ENCODE results near the gene UNC13D.

Gene UNC13D

GRCh38 chr17:75847614-75848522 lies 3.7 kb upstream of the UNC13D start:
- H3K9me2 ChIP-seq (replicated peaks; ENCODE audit: insufficient read depth, low read length) = no peaks in the 10 kb centered on the region
- H3K9ac ChIP-seq (ENCODE audit: low read length) = no peak overlapping the region
- H3F3A ChIP-seq (ENCODE audit: insufficient read depth) = no peaks in the 10 kb centered on the region
- no peaks in the 10 kb centered on the region for H3K9me3 ChIP-seq (ENCODE audit: insufficient read depth, low read length)
- TF ChIP-seq, protein P1, sequence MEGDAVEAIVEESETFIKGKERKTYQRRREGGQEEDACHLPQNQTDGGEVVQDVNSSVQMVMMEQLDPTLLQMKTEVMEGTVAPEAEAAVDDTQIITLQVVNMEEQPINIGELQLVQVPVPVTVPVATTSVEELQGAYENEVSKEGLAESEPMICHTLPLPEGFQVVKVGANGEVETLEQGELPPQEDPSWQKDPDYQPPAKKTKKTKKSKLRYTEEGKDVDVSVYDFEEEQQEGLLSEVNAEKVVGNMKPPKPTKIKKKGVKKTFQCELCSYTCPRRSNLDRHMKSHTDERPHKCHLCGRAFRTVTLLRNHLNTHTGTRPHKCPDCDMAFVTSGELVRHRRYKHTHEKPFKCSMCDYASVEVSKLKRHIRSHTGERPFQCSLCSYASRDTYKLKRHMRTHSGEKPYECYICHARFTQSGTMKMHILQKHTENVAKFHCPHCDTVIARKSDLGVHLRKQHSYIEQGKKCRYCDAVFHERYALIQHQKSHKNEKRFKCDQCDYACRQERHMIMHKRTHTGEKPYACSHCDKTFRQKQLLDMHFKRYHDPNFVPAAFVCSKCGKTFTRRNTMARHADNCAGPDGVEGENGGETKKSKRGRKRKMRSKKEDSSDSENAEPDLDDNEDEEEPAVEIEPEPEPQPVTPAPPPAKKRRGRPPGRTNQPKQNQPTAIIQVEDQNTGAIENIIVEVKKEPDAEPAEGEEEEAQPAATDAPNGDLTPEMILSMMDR (IDR thresholded peaks at IDR 0.05; ENCODE audit: insufficient read depth, low read length, poor library complexity, severe bottlenecking) = no peak
- no peak for TF ChIP-seq EZH2phosphoT487 (conservative IDR thresholded peaks at IDR 0.05; ENCODE audit: low read length)
- no peaks in the 10 kb centered on the region for H3K36me3 ChIP-seq (ENCODE audit: low read length)
- no peaks in the 10 kb centered on the region for H4K20me1 ChIP-seq (ENCODE audit: low read depth, low read length)
- no peak overlapping the region for H3K4me3 ChIP-seq (ENCODE audit: insufficient read depth, low read length, poor library complexity, severe bottlenecking)
- H3K27ac ChIP-seq (ENCODE audit: low read depth, low read length) = no peak overlapping the region
- H3K27me3 ChIP-seq (ENCODE audit: low read length) = no peaks in the 10 kb centered on the region
- H3K79me2 ChIP-seq (ENCODE audit: insufficient read depth, low read length) = no peaks in the 10 kb centered on the region
- H2AFZ ChIP-seq (ENCODE audit: low read depth, low read length, severe bottlenecking) = no peak overlapping the region
- no peak overlapping the region for H3K4me2 ChIP-seq (ENCODE audit: low read depth, low read length, poor library complexity, severe bottlenecking)

DNA sequence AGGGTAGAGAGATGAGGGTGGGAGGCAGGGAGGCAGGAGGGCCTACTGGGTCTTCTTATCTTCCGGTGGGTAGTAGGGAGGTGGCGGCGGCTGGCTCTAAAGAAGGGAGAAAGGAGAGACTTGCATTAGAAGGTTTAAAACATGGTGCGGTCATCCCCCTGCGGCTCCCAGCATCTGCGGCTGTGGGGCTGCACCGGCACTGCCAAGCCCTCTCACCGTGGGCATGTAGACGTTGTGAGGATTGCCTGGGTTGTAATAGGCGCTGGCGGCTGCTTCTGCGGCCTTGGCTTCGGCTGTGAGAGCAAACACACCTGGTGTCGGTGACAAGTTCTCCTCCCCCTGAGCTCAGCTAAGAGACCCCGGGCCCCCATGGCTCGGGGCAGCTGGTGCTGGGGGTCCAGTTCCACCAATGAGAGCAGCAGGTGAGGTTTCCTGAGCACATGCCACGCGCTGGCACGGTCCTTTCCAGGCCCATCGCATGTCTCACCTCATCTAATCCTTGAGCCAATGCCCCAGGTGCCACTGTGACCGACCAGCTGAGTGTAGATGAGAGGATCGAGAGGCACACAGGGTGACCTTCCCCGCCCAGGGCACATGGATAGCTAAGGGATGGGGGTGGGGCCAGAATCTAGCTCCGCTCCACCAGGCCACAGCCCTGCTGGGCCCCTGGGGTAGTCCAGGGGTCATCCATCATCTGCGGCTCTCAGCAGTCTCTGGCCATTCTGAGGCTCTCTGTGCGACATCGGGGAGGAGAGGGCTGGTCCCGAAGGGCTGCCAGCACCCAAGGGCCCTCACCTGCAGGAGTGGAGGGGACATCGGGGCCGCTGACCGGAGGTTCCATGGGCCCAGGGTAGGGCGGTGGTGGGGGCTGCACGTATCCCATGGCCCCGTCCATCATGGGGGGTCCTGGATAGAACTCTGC lies 2.7 kb upstream of the UNC13D start:
- H4K20me1 ChIP-seq (ENCODE audit: low read depth, low read length) = no peaks in the 10 kb centered on the region
- H3K9ac ChIP-seq (ENCODE audit: low read length) = no peak overlapping the region
- no peaks in the 10 kb centered on the region for H3K36me3 ChIP-seq (ENCODE audit: low read length)
- H3K4me3 ChIP-seq (ENCODE audit: insufficient read depth, low read length, poor library complexity, severe bottlenecking) = no peak overlapping the region
- H3K27ac ChIP-seq (ENCODE audit: low read depth, low read length) = no peak overlapping the region
- no peak overlapping the region for H3K4me2 ChIP-seq (ENCODE audit: low read depth, low read length, poor library complexity, severe bottlenecking)
- no peaks in the 10 kb centered on the region for H3K9me2 ChIP-seq (replicated peaks; ENCODE audit: insufficient read depth, low read length)
- no peaks in the 10 kb centered on the region for H3K27me3 ChIP-seq (ENCODE audit: low read length)
- H3K9me3 ChIP-seq (ENCODE audit: insufficient read depth, low read length) = no peaks in the 10 kb centered on the region
- no peaks in the 10 kb centered on the region for H3F3A ChIP-seq (ENCODE audit: insufficient read depth)
- no peak for TF ChIP-seq EZH2phosphoT487 (conservative IDR thresholded peaks at IDR 0.05; ENCODE audit: low read length)
- TF ChIP-seq, protein P1 (IDR thresholded peaks at IDR 0.05; ENCODE audit: insufficient read depth, low read length, poor library complexity, severe bottlenecking) = no peak
- H3K79me2 ChIP-seq (ENCODE audit: insufficient read depth, low read length) = no peaks in the 10 kb centered on the region
- H2AFZ ChIP-seq (ENCODE audit: low read depth, low read length, severe bottlenecking) = no peak overlapping the region

DNA sequence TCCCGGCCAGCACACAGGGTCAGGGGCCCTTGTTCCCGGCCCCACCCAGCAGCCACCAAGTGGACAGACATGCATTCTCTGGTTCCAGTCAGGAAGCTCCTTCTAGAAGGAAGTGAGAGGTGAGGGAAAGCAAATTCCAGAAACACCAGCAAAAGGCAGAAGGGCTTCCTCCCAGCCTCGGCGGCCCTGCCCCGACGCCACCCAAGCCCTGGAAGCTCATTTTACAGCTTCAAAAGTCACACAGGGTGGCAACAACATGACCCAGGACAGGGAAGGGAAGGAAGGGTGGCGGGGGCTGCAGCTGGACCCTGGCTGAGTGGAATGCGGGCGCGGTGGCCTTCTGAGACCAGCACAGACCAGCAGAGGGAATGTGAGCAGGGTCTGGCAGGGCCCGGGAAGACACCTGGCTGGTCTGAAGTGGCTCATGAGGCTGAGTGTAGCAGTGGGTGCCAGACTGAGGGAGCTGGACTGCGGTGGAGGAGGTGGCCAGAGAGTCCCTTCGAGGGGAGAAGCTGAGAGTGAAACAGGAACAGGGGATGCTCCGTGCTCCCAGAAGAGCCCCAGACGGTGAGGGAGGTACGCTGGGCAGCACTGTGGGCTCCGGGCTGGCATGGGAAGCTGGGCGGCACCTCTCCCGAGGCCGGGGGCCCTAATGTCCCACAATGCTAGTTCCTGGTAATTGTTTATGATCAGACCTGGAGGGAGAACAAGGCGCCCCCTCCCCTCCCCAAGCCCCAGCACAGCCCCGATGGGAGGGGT lies 1.9 kb upstream of the UNC13D start:
- H3K27ac ChIP-seq (ENCODE audit: low read depth, low read length) = no peak overlapping the region
- H3K36me3 ChIP-seq (ENCODE audit: low read length) = no peaks in the 10 kb centered on the region
- H3K4me2 ChIP-seq (ENCODE audit: low read depth, low read length, poor library complexity, severe bottlenecking) = no peak overlapping the region
- H4K20me1 ChIP-seq (ENCODE audit: low read depth, low read length) = no peaks in the 10 kb centered on the region
- no peaks in the 10 kb centered on the region for H3K27me3 ChIP-seq (ENCODE audit: low read length)
- H3F3A ChIP-seq (ENCODE audit: insufficient read depth) = no peaks in the 10 kb centered on the region
- no peaks in the 10 kb centered on the region for H3K9me3 ChIP-seq (ENCODE audit: insufficient read depth, low read length)
- H2AFZ ChIP-seq (ENCODE audit: low read depth, low read length, severe bottlenecking) = no peak overlapping the region
- H3K4me3 ChIP-seq (ENCODE audit: insufficient read depth, low read length, poor library complexity, severe bottlenecking) = no peak overlapping the region
- H3K9ac ChIP-seq (ENCODE audit: low read length) = no peak overlapping the region
- TF ChIP-seq EZH2phosphoT487 (conservative IDR thresholded peaks at IDR 0.05; ENCODE audit: low read length) = no peak
- TF ChIP-seq, protein P1 (IDR thresholded peaks at IDR 0.05; ENCODE audit: insufficient read depth, low read length, poor library complexity, severe bottlenecking) = no peak
- H3K9me2 ChIP-seq (replicated peaks; ENCODE audit: insufficient read depth, low read length) = no peaks in the 10 kb centered on the region
- H3K79me2 ChIP-seq (ENCODE audit: insufficient read depth, low read length) = no peaks in the 10 kb centered on the region
